Vagina (tissue), 2 donors: Measurements from ENCODE around the gene CD36. TPM values are rescaled to one million over a fixed set of nuclear protein-coding genes. Genes with fewer than 3 reads are reported as not detected.

Experiments used
- DNase-seq, 2 donors: peaks; one replicate each; pipeline ENCODE4 v3.0.0-alpha.2; 2017; ENCODE audit errors: extremely low spot score in 2 of 2
- H3K27ac ChIP-seq: fragments of 200-600 bp; sonication (generic); one replicate; pipeline ENCODE4 v1.5.1; 2019
- H3K27me3 ChIP-seq: fragments of 200-600 bp; sonication (generic); one replicate; pipeline ENCODE4 v1.5.1; 2019
- H3K36me3 ChIP-seq, 2 donors: fragments of 200-600 bp; sonication (generic); one replicate each; pipeline ENCODE4 v1.5.1; 2017 to 2019
- H3K4me1 ChIP-seq: fragments of 200-600 bp; sonication (generic); one replicate; pipeline ENCODE4 v1.5.1; 2019
- H3K4me3 ChIP-seq, 2 donors: fragments of 200-600 bp; sonication (generic); 1 replicate in 1 of 2; 2 replicates in 1 of 2; pipeline ENCODE4 v1.5.1; 2016 to 2019
- H3K9me3 ChIP-seq: fragments of 200-600 bp; sonication (generic); one replicate; pipeline ENCODE4 v1.5.1; 2019
- CTCF ChIP-seq, 3 experiments: fragments of 450-650 bp in 2 of 3; fragments of 200-600 bp in 1 of 3; sonication (generic) in 1 of 3; IDR thresholded peaks; one replicate each; pipeline ENCODE4 v1.5.1; 2017 to 2019; ENCODE audit warnings: antibody characterized with exemption in 3 of 3, mild to moderate bottlenecking in 2 of 3, moderate library complexity in 2 of 3
- POLR2A ChIP-seq, 2 donors: fragments of 450-650 bp; IDR thresholded peaks; one replicate each; pipeline ENCODE4 v1.6.1; 2017; ENCODE audit warnings: antibody characterized with exemption in 2 of 2, mild to moderate bottlenecking in 2 of 2, moderate library complexity in 2 of 2
- POLR2AphosphoS5 ChIP-seq, 2 donors: sonication (generic); formaldehyde crosslinking; IDR thresholded peaks; one replicate each; pipeline ENCODE4 v1.9.0; 2017; ENCODE audit warnings: antibody characterized with exemption in 2 of 2, mild to moderate bottlenecking in 2 of 2, low read depth in 1 of 2; ENCODE audit not compliant: insufficient read depth in 1 of 2
- intact Hi-C: fragments of 100-400 bp; cut with DNase I; formaldehyde crosslinking; loops from one replicate; pipeline ENCODE4 v1.15.1; 2023
- total RNA-seq: library from RNA; depleted of rRNA; stranded (reverse); fragments of >200 nt; gene quantifications from one replicate; pipeline ENCODE4 v1.2.3, GENCODE V29; 2016

CD36 gene
- total RNA-seq, 1 donor from 2014 or later, result 102 TPM

- Histone ChIP-seq H3K9me3 (no peaks in the 10 kb centered on the region), H3K27ac (no peak overlapping the region), H3K36me3 (no peaks in the 10 kb centered on the region), H3K27me3 (no peaks in the 10 kb centered on the region), H3K4me3 (no peak overlapping the region), H3K4me1 (no peaks in the 10 kb centered on the region)
- TF ChIP-seq POLR2A (IDR thresholded peaks at IDR 0.05), result no peak
- TF ChIP-seq CTCF (IDR thresholded peaks at IDR 0.05), result no peak
- no peak for TF ChIP-seq POLR2AphosphoS5 (IDR thresholded peaks at IDR 0.05; ENCODE audit: insufficient read depth in 1 of 2, low read depth in 1 of 2)
- DNase-seq, result no peak
- intact Hi-C loops, result loop anchor here (10.0 kb wide), 1 partner anchor 228 kb away; no protein-coding TSS in a partner anchor
Observed at GRCh38 chr7:80653244-80653643, 14.8 kb downstream of the CD36 start.

- no peaks in the 10 kb centered on the region for H3K4me1 ChIP-seq
- no peaks in the 10 kb centered on the region for H3K9me3 ChIP-seq
- H3K4me3 ChIP-seq, result no peak overlapping the region
- DNase-seq, result no peak
- intact Hi-C loops, result loop anchor here (10.0 kb wide), 1 partner anchor 230 kb away; no protein-coding TSS in a partner anchor
- no peaks in the 10 kb centered on the region for H3K27me3 ChIP-seq
- no peaks in the 10 kb centered on the region for H3K36me3 ChIP-seq
- TF ChIP-seq CTCF (IDR thresholded peaks at IDR 0.05) (no peak), POLR2A (IDR thresholded peaks at IDR 0.05) (no peak), POLR2AphosphoS5 (IDR thresholded peaks at IDR 0.05; ENCODE audit: insufficient read depth in 1 of 2, low read depth in 1 of 2) (no peak)
- no peak overlapping the region for H3K27ac ChIP-seq
Observed at GRCh38 chr7:80654887-80655340, 16.5 kb downstream of the CD36 start.

GRCh38 chr7:80656029-80656428, 17.6 kb downstream of the CD36 start:
- Histone ChIP-seq H3K27ac (no peak overlapping the region), H3K27me3 (no peaks in the 10 kb centered on the region), H3K9me3 (no peaks in the 10 kb centered on the region), H3K4me3 (no peak overlapping the region), H3K36me3 (no peaks in the 10 kb centered on the region), H3K4me1 (no peaks in the 10 kb centered on the region)
- TF ChIP-seq CTCF (IDR thresholded peaks at IDR 0.05) (no peak), POLR2AphosphoS5 (IDR thresholded peaks at IDR 0.05; ENCODE audit: insufficient read depth in 1 of 2, low read depth in 1 of 2) (no peak), POLR2A (IDR thresholded peaks at IDR 0.05) (no peak)
- intact Hi-C loops, result loop anchor here (10.0 kb wide), 1 partner anchor 231 kb away; no protein-coding TSS in a partner anchor
- DNase-seq, result no peak

- Histone ChIP-seq H3K4me3 (no peak overlapping the region), H3K27me3 (no peaks in the 10 kb centered on the region), H3K36me3 (no peaks in the 10 kb centered on the region), H3K9me3 (no peaks in the 10 kb centered on the region), H3K27ac (no peak overlapping the region), H3K4me1 (no peaks in the 10 kb centered on the region)
- TF ChIP-seq POLR2AphosphoS5 (IDR thresholded peaks at IDR 0.05; ENCODE audit: insufficient read depth in 1 of 2, low read depth in 1 of 2) (peak in 1 of 2 donors; percentile 35), CTCF (IDR thresholded peaks at IDR 0.05) (peak; percentile 36 to 70 (median 64)), POLR2A (IDR thresholded peaks at IDR 0.05) (no peak)
- intact Hi-C loops, result loop anchor here (10.0 kb wide), 1 partner anchor 235 kb away; no protein-coding TSS in a partner anchor
- no peak for DNase-seq
Observed at GRCh38 chr7:80659120-80660055, 20.9 kb downstream of the CD36 start.

- intact Hi-C loops, result no loop called here
- H3K36me3 ChIP-seq, result no peaks in the 10 kb centered on the region
Observed at GRCh38 chr7:80660939-80661338, 22.5 kb downstream of the CD36 start.

More at GRCh38 chr7:80660939-80661338, 22.5 kb downstream of the CD36 start:
- H3K4me3 ChIP-seq, result no peak overlapping the region
- no peaks in the 10 kb centered on the region for H3K27me3 ChIP-seq
- H3K4me1 ChIP-seq, result no peaks in the 10 kb centered on the region
- no peak overlapping the region for H3K27ac ChIP-seq
- DNase-seq, result no peak
- no peaks in the 10 kb centered on the region for H3K9me3 ChIP-seq
- TF ChIP-seq POLR2AphosphoS5 (IDR thresholded peaks at IDR 0.05; ENCODE audit: insufficient read depth in 1 of 2, low read depth in 1 of 2), result no peak
- no peak for TF ChIP-seq POLR2A (IDR thresholded peaks at IDR 0.05)
- TF ChIP-seq CTCF (IDR thresholded peaks at IDR 0.05), result no peak
